Measurements from ENCODE around the gene FST. TPM values are rescaled to one million over a fixed set of nuclear protein-coding genes. Genes with fewer than 3 reads are reported as not detected.

The FST gene
- total and polyA plus RNA-seq, 2 of the 13 experiments (the other 11 are each of a cell fraction or from before 2014, with no cell fraction given): 38.6 to 136 TPM

DNA sequence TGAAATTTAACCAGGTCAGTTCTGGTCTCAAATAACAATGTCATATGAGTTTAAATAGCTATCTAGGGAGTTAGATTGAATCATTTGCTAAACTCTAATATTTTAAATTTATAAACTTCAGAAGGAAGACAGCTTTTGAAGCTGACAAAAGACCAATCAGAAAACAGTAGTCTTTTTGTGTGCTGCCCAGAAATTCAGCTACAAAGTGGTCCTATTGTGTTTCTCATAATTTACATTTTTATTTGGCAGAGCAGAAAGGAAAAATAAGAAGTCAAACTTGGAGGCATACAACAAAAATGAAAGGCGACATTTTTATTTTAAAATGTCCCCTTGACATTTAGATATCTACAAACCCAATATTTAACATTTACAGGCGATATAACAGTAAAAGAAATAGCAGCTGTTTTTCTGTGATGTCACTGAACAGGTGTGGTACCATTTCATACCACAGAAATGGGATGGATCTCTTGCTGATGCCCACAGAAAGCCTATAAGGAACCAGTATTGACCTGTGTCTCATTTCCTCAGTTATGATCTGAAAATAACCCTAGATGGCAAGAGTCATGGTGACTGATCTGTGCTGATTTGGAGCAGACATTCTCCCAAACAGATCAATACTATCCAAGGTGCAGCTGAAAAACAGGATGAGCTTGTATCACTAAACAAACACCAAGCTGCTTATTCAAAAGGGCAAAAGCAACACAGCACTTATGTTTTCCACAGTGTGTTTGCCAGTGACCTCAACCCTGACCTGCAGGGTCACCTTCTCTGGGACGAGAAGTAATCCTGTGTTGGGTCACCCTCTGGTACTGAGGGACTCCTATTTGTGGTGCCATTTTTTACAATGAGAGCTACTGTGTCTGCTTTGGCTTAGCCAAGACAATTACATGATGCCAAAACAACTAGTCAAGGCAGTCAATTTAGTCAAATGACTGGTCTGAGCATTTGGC, 3.6 kb upstream of the FST start (continued):
- peak; percentile 44; the same call in 1 of the 2 replicates for TF ChIP-seq ZNF354B (CRISPR knock-in tag; IDR thresholded peaks at IDR 0.05)
- TF ChIP-seq ZFP36L1 (CRISPR knock-in tag; IDR thresholded peaks at IDR 0.05): peak; percentile 79; the same call in 1 of the 2 replicates
- TF ChIP-seq ESRRA (CRISPR knock-in tag; IDR thresholded peaks at IDR 0.05; ENCODE audit: low read depth): peak; percentile 99
- TF ChIP-seq THYN1 (CRISPR knock-in tag; IDR thresholded peaks at IDR 0.05; ENCODE audit: borderline replicate concordance, low read depth): no peak
- TF ChIP-seq, protein P1, sequence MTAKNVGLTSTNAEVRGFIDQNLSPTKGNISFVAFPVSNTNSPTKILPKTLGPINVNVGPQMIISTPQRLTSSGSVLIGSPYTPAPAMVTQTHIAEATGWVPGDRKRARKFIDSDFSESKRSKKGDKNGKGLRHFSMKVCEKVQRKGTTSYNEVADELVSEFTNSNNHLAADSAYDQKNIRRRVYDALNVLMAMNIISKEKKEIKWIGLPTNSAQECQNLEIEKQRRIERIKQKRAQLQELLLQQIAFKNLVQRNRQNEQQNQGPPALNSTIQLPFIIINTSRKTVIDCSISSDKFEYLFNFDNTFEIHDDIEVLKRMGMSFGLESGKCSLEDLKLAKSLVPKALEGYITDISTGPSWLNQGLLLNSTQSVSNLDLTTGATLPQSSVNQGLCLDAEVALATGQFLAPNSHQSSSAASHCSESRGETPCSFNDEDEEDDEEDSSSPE (CRISPR knock-in tag; IDR thresholded peaks at IDR 0.05): peak; percentile 65
- TF ChIP-seq ZNF564 (CRISPR knock-in tag; IDR thresholded peaks at IDR 0.05): 0 out of 2 replicates have a peak, but pooled peaks have one; percentile 59
- TF ChIP-seq HNRNPLL (IDR thresholded peaks at IDR 0.05; ENCODE audit: low read depth, low read length, poor library complexity, severe bottlenecking): no peak
- TF ChIP-seq, protein P2, sequence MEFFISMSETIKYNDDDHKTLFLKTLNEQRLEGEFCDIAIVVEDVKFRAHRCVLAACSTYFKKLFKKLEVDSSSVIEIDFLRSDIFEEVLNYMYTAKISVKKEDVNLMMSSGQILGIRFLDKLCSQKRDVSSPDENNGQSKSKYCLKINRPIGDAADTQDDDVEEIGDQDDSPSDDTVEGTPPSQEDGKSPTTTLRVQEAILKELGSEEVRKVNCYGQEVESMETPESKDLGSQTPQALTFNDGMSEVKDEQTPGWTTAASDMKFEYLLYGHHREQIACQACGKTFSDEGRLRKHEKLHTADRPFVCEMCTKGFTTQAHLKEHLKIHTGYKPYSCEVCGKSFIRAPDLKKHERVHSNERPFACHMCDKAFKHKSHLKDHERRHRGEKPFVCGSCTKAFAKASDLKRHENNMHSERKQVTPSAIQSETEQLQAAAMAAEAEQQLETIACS (CRISPR knock-in tag; IDR thresholded peaks at IDR 0.05): peak; percentile 47; the same call in 1 of the 2 replicates
- peak; percentile 89; the same call in 1 of the 2 replicates for TF ChIP-seq ZNF350 (CRISPR knock-in tag; IDR thresholded peaks at IDR 0.05; ENCODE audit: borderline replicate concordance, low read depth)
- peak; percentile 99 for TF ChIP-seq TBX2 (CRISPR knock-in tag; IDR thresholded peaks at IDR 0.05; ENCODE audit: borderline replicate concordance)
- TF ChIP-seq, protein P3, sequence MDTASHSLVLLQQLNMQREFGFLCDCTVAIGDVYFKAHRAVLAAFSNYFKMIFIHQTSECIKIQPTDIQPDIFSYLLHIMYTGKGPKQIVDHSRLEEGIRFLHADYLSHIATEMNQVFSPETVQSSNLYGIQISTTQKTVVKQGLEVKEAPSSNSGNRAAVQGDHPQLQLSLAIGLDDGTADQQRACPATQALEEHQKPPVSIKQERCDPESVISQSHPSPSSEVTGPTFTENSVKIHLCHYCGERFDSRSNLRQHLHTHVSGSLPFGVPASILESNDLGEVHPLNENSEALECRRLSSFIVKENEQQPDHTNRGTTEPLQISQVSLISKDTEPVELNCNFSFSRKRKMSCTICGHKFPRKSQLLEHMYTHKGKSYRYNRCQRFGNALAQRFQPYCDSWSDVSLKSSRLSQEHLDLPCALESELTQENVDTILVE (CRISPR knock-in tag; IDR thresholded peaks at IDR 0.05): peak; percentile 94
- TF ChIP-seq MZF1 (CRISPR knock-in tag; IDR thresholded peaks at IDR 0.05; ENCODE audit: borderline replicate concordance): no peak
- TF ChIP-seq ZBTB3 (CRISPR knock-in tag; IDR thresholded peaks at IDR 0.05; ENCODE audit: borderline replicate concordance, low read depth): no peak
- TF ChIP-seq ZMYM2 (CRISPR knock-in tag; IDR thresholded peaks at IDR 0.05): peak; percentile 85
- no peak for TF ChIP-seq ZNF432 (CRISPR knock-in tag; IDR thresholded peaks at IDR 0.05; ENCODE audit: borderline replicate concordance)
- TF ChIP-seq TAF1 (CRISPR knock-in tag; IDR thresholded peaks at IDR 0.05): peak; percentile 52; the same call in 1 of the 2 replicates
- peak; percentile 99 for TF ChIP-seq ZNF644 (CRISPR knock-in tag; IDR thresholded peaks at IDR 0.05; ENCODE audit: low read depth)
- no peak for TF ChIP-seq SRSF1 (optimal IDR thresholded peaks at IDR 0.05; ENCODE audit: low read depth, low read length)
- no peak for TF ChIP-seq CENPT (CRISPR knock-in tag; IDR thresholded peaks at IDR 0.05; ENCODE audit: low read depth)
- peak; percentile 88 for TF ChIP-seq ZNF605 (CRISPR knock-in tag; IDR thresholded peaks at IDR 0.05)

Data from HepG2 (cell line).